Hippocampal formation (tissue), 2 donors: ENCODE measurements around the gene SSMEM1.
"Not testable (repeated sequence)": the region's sequence is repeated elsewhere in the genome, so short reads cannot be mapped to it uniquely, and the experiment has no call there.

Experiments
- DNase-seq, 2 donors: peaks; one replicate each; lab custom pipeline; 2025; lab: John Stamatoyannopoulos, UW

SSMEM1 gene

GRCh38 chr7:130249626-130250025 is 42.0 kb downstream of the SSMEM1 start:
- DNase-seq, result not testable (repeated sequence)

- DNase-seq, result no peak
Observed at GRCh38 chr7:130254555-130254954, 46.9 kb downstream of the SSMEM1 start.

GRCh38 chr7:130256704-130257103 is 49.0 kb downstream of the SSMEM1 start:
- no peak for DNase-seq

DNA sequence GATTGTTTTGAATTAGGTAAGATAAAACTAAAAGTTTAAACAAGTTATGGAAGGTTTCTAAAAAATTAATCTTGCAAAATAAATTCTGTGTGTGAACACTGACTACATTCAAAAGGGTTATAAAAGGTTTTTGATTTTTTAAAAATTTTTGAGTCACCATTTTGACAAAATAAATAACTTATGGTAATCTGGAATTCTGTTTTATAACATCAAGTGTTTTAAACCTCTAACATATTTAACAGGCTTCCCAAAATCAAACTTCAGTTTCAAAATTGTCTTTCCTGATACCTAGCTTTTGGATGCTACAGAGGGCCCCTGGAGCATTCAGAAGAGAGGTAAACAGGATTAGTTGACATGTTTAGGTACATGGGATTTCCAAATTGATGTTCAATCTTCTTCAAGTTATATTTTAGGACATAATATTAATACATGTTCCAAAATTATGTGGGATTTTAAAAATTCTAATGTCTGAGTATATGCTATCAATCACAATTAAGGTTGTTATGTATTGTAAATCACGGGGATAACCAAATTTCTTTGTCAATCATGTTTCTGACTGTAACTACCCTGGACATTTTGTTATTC is 50.9 kb downstream of the SSMEM1 start:
- DNase-seq, result no peak

DNA sequence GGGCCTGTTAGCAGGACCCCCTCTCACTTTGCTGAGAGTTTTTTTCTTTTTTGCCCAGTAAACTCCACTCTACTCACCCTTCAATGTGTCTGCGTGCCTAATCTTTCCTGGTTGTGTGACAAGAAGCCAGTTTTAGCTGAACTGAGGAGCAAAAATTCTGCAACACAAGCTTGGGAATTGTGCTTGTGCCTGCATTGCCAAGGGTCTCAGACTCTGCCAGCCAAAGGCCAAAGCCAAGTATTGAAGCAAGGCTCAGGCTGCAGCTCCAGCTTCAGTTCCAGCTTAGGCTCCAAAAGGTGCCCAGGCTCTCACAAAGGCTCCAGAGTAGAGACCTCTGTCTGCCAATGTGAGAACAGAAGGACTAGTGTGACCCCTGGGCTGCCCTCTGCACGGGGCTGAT is 54.8 kb downstream of the SSMEM1 start:
- DNase-seq, result no peak

DNA sequence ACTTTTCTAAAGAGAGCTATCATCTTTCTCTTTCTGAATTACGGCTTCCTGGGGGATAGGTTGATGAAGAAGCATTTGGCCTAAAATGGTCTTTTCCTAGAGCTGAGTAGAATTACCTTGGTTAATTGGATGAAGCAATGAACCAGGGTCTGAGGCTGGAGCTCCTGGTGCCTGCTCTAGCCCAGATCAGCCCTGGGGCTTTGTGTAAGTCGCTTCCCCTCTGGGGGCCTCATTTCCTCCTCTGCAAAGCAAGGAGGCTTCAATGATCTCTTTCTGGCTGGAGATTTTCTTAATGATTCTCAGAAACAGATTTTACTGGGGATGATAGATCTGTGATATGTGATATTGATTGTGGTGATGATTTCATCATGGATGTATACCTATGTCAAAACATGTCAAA is 55.5 kb downstream of the SSMEM1 start:
- DNase-seq, result no peak
